Esophagus (tissue), 2 donors: ENCODE data around the gene BNC1. TPM values are rescaled to one million over a fixed set of nuclear protein-coding genes. Genes with fewer than 3 reads are reported as not detected.
A peak's percentile ranks its signal among the peaks of the same experiment; 100 is the strongest.

Source experiments
- H3K27ac ChIP-seq, 2 donors: one replicate each; pipeline ENCODE4 v1.5.1; 2013; ENCODE audit warnings: low read depth in 2 of 2, mild to moderate bottlenecking in 2 of 2, inconsistent platforms in 1 of 2, low read length in 1 of 2, moderate library complexity in 1 of 2
- H3K27me3 ChIP-seq, 2 donors: one replicate each; pipeline ENCODE4 v1.6.1; 2013; ENCODE audit warnings: low read length in 2 of 2, control low read depth in 1 of 2, mild to moderate bottlenecking in 1 of 2; ENCODE audit not compliant: insufficient read depth in 2 of 2, control insufficient read depth in 1 of 2
- H3K36me3 ChIP-seq, 2 donors: one replicate each; pipeline ENCODE4 v1.6.1; 2013; ENCODE audit warnings: low read length in 1 of 2; ENCODE audit not compliant: control insufficient read depth in 2 of 2, insufficient read depth in 2 of 2
- H3K4me1 ChIP-seq, 2 donors: one replicate each; pipeline ENCODE4 v1.6.1; 2013; ENCODE audit warnings: low read length in 1 of 2; ENCODE audit not compliant: control insufficient read depth in 2 of 2, insufficient read depth in 2 of 2
- H3K4me3 ChIP-seq, 2 donors: one replicate each; pipeline ENCODE4 v1.5.1; 2013; ENCODE audit warnings: low read length in 2 of 2, mild to moderate bottlenecking in 2 of 2, low read depth in 1 of 2, moderate library complexity in 1 of 2
- H3K9me3 ChIP-seq, 2 donors: one replicate each; pipeline ENCODE4 v1.6.1; 2013; ENCODE audit warnings: mild to moderate bottlenecking in 2 of 2, low read depth in 1 of 2, low read length in 1 of 2, moderate library complexity in 1 of 2; ENCODE audit not compliant: control insufficient read depth in 2 of 2, insufficient read depth in 1 of 2
- WGBS, 2 donors: extraction: QIAGEN DNeasy Blood & Tissue Kit; methylation state at CpG; one replicate each; pipeline ENCODE4 v1.1.7; 2013; 5-methylcytosine and 5-hydroxymethylcytosine counted together
- polyA plus RNA-seq, 2 donors: library from polyadenylated mRNA; stranded (reverse); fragments of 200-250 nt; gene quantifications; one replicate each; pipeline ENCODE4 v1.2.3, GENCODE V29; 2013
- donor health status: healthy with polysubstance abuse.
- donor health status: Bipolar disorder and iron deficiency.

Gene BNC1
- polyA plus RNA-seq, 2 donors: 7.1 to 7.6 TPM

DNA sequence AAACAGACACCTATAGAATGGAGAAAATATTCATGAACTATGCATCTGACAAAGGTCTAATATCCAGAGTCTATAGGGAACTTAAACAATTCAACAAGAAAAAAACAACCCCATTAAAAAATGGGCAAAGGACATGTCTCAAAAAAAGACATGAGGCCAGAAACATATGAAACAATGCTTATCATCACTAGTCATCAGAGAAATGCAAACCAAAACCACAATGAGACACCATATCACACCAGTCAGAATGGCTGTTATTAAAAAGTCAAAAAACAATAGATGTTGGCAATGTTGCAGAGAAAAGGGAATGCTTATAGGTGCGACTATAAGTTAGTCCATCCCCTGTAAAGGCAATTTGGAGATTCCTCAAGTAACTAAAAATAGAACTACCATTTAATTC lies 65.4 kb downstream of the BNC1 start:
- H3K36me3 ChIP-seq: no peaks in the 10 kb centered on the region
- no peak overlapping the region for H3K27ac ChIP-seq
- H3K27me3 ChIP-seq: no peaks in the 10 kb centered on the region
- no peaks in the 10 kb centered on the region for H3K4me1 ChIP-seq
- H3K9me3 ChIP-seq: no peaks in the 10 kb centered on the region
- WGBS, 2 donors: 91 to 94% methylated on average over 1 of the region's 1 CpG
- H3K4me3 ChIP-seq: no peak overlapping the region

- Histone ChIP-seq H3K9me3 (no peaks in the 10 kb centered on the region), H3K4me1 (peaks cover 0 to 2% of the 10 kb centered on the region in 2 donors), H3K36me3 (no peaks in the 10 kb centered on the region), H3K27me3 (no peaks in the 10 kb centered on the region), H3K27ac (no peak overlapping the region), H3K4me3 (no peak overlapping the region)
- 95 to 99% methylated on average over 2 of the region's 2 CpGs for WGBS, 2 donors
These were observed 69.2 kb downstream of the BNC1 start for GRCh38 chr15:83215306-83215705.

- Histone ChIP-seq H3K27ac (no peak overlapping the region), H3K9me3 (no peaks in the 10 kb centered on the region), H3K27me3 (no peaks in the 10 kb centered on the region), H3K36me3 (no peaks in the 10 kb centered on the region), H3K4me1 (peaks cover 2 to 3% of the 10 kb centered on the region in 2 donors), H3K4me3 (no peak overlapping the region)
- WGBS, 2 donors: 28 to 30% methylated on average over 3 of the region's 3 CpGs
These were observed 73.8 kb downstream of the BNC1 start for GRCh38 chr15:83210619-83211018.

- WGBS, 2 donors: 84 to 85% methylated on average over 5 of the region's 5 CpGs
- no peaks in the 10 kb centered on the region for H3K9me3 ChIP-seq
- peaks cover 2 to 3% of the 10 kb centered on the region in 2 donors for H3K4me1 ChIP-seq
- no peak overlapping the region for H3K4me3 ChIP-seq
- no peaks in the 10 kb centered on the region for H3K27me3 ChIP-seq
- H3K27ac ChIP-seq: no peak overlapping the region
- H3K36me3 ChIP-seq: no peaks in the 10 kb centered on the region
These were observed 75.1 kb downstream of the BNC1 start for GRCh38 chr15:83209333-83209732.

- WGBS, 2 donors: 13% methylated on average over 11 of the region's 11 CpGs
- Histone ChIP-seq H3K36me3 (no peaks in the 10 kb centered on the region), H3K4me3 (peak overlapping the region; percentile 67 to 68), H3K4me1 (peaks cover 2 to 3% of the 10 kb centered on the region in 2 donors), H3K27ac (peak overlapping the region in 1 of 2 donors; percentile 60), H3K9me3 (no peaks in the 10 kb centered on the region), H3K27me3 (no peaks in the 10 kb centered on the region)
These were observed 76.2 kb downstream of the BNC1 start for GRCh38 chr15:83208367-83208661.

DNA sequence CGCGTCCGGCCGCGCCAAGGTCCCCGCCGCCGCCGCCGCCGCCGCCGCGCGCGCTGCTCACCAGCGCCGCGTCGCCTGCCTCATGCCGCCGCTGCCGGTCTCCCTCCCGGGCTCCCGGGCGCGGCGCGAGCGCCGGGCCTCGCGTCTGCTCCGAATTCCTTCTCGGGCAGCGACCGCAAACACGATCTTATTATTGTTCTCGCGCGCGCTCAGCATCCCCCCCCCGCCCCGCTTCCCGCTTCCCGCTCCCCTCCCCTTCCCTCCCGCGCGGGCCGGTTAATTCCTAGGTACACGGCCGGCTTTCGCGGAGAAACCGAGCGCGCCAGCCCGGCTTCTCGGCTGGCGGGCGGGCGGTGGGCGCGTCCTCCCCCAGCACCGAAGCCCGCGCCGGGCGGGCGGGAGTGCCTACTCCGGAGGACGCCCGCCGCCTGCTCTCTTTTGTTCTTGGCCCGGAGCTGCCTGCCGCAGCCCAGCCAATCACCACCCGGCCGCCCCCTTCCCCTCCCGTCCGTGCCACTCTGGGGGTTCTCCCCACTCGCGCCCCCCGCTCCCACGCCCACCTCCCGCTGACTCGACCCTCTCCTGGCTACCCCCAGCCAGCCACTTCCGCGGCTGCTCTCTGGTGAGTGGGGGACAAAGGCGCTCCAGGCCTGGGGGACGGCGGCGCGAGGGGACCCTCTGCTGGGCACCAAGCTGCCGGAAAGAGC lies 76.7 kb downstream of the BNC1 start, which contains the start of gene HDGFL3:
Gene HDGFL3 (minus strand): TSS at position 164 of the 707 bp plus-strand sequence. CDS start 409 bp downstream, outside the sequence.
- H3K4me3 ChIP-seq: peak within 1 kb of the TSS; percentile 67 to 68
- H3K36me3 ChIP-seq: no peaks in the 10 kb centered on the region
- no peaks in the 10 kb centered on the region for H3K9me3 ChIP-seq
- no peaks in the 10 kb centered on the region for H3K27me3 ChIP-seq
- peak within 1 kb of the TSS; percentile 60 to 72 for H3K27ac ChIP-seq
- peaks cover 2 to 3% of the 10 kb centered on the region in 2 donors for H3K4me1 ChIP-seq
- WGBS, 2 donors: 1% methylated on average over 44 to 94 of the region's 94 CpGs

DNA sequence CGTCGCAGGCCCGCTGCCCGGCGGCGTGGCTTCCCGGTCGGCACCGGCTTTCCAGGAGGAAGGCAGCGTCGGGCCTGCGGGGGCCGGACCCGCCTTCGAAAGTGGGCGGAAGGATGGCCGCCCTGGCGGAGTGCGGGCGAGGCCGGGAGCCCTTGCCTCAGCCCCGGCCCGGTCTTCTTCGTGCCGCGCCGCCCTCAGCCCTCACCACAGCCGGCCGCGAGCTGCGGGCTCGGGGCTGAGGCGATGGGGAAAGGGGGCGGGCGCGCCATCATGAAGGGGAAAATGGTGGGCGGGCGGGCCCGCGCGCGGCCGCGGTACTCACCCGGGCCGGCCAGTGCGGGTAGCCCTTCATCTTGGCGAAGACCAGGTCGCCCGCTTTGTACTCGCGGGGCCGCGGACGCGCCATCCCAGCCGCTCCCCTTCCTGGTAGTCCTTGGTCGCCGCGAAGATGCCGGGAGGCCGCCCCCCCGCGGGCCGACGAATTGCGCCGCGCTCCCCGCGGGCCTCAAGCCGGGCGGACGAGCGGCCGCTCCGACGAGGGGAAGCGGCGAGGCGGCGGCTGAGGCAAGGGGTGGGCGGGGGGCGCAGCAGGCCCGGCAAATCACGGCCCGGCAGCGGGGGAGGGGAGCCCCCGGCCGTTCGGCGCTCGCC lies 77.3 kb downstream of the BNC1 start:
- Histone ChIP-seq H3K9me3 (no peaks in the 10 kb centered on the region), H3K4me3 (peak overlapping the region; percentile 67 to 68), H3K27ac (peak overlapping the region; percentile 60 to 72), H3K27me3 (no peaks in the 10 kb centered on the region), H3K4me1 (peaks cover 2 to 3% of the 10 kb centered on the region in 2 donors), H3K36me3 (no peaks in the 10 kb centered on the region)
- 1% methylated on average over 45 to 93 of the region's 93 CpGs for WGBS, 2 donors

DNA sequence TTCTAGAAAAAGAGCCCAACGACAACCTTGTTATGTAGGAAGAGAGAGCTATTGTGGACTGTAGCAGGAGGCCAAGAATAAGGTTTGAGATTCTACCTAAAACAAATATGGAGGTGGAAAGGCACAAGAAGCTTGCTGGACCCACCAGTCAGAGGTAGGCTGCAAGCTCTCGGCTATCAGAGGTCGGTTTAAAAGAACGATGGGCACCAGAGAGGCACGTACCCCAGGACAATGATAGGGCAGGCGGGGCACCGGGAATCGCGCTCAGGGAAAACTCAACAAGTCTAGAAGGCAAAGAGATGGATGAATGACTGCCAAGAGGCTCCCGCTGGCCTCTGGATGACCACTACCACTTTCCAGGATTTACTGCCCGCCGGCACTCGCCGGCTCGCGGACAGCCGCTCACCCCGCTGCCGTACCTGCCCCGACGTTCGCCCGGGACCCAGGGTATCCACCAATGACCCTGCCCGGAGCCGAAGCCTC lies 77.9 kb downstream of the BNC1 start:
- Histone ChIP-seq H3K4me1 (peaks cover 2 to 3% of the 10 kb centered on the region in 2 donors), H3K27me3 (no peaks in the 10 kb centered on the region), H3K4me3 (peak overlapping the region; percentile 67 to 68), H3K9me3 (no peaks in the 10 kb centered on the region), H3K36me3 (no peaks in the 10 kb centered on the region), H3K27ac (peak overlapping the region; percentile 60 to 72)
- 4% methylated on average over 24 to 25 of the region's 25 CpGs for WGBS, 2 donors
